ENCODE measurements around the gene STX12.
A peak's percentile ranks its signal among the peaks of the same experiment; 100 is the strongest.

Gene STX12

DNA sequence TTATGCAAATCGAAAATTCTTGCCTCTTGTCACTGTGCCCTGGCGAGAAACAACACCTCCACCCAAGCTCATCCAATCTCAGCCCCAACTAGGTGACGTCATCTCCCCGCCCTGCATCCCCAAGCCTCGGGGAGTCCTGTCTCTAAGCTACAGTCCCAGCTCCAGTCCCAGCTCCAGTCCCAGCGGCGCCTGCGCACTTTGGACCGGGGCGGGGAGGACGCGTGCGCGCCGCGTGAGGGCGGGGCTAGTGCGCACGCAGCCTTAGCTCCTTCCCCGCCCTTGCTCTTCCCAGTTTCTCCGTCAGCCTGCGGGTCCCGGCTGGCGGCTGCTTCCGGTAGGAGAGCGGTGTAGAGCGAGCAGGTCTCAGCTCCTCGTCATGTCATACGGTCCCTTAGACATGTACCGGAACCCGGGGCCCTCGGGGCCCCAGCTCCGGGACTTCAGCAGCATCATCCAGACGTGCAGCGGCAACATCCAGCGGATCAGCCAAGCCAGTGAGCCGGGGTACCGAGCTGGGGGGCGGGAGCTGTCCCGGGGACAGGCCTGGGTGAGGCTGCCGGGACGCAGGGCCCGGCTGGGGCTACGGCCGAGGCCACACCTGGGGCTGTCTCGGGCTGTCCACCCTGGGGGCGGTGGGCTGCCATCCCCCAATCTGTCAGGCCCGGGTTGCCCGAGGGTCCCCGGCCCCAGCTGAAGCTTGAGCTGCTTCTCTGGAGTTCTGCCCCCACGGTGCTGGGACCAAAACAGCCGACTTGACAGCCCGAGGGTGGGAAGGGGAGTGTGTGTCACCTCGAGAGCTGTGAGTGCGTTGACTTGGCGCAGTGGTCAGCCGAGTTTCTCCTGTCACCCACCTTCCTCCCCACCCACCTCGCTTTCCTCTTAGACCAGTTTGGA lies at the start of gene STX12:
Gene STX12, plus strand, starts transcription at position 288 of the 894 bp plus-strand sequence. Its CDS starts 89 bp downstream, at position 377.
- Histone ChIP-seq H3K9me3 (ENCODE audit: control insufficient read depth, insufficient read depth, low read depth, low read length) (no peaks in the 10 kb centered on the region), H3K27me3 (ENCODE audit: control insufficient read depth, insufficient read depth, low read length) (no peaks in the 10 kb centered on the region), H3K4me3 (ENCODE audit: low read depth, low read length) (peak within 1 kb of the TSS; percentile 89), H3K27ac (ENCODE audit: low read depth, low read length) (peak within 1 kb of the TSS; percentile 30; the same call in 1 of the 2 replicates), H3K9ac (ENCODE audit: low read length) (peak within 1 kb of the TSS; percentile 80), H3K36me3 (ENCODE audit: control insufficient read depth, insufficient read depth, low read length) (no peaks in the 10 kb centered on the region), H3K4me1 (ENCODE audit: control insufficient read depth, insufficient read depth, low read length) (peaks cover 6% of the 10 kb centered on the region)

DNA sequence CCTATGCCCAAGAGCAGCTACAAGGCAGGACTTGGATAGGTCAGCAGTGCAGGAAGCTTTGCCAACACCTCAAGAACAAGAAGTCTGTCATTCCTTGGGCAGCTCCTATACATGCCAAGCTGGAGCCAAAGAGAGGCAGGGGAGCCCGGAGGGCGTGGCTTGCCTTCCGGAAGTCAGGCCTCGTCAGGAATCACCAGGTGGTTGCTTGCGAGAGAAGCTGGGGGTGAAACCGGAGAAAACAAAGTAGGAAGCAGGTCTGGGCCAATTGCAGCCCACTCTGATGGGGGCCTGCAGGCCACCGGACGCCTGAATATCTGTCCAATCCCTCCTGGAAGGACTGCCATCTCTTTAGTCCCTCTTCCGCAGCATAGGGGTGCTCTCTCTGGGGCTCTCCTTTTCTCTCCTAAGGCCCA lies 48.1 kb upstream of the STX12 start:
- Histone ChIP-seq H3K4me3 (ENCODE audit: low read depth, low read length) (peak overlapping the region; percentile 31), H3K9me3 (ENCODE audit: control insufficient read depth, insufficient read depth, low read depth, low read length) (no peaks in the 10 kb centered on the region), H3K27ac (ENCODE audit: low read depth, low read length) (no peak overlapping the region; the same call in 1 of the 2 replicates), H3K9ac (ENCODE audit: low read length) (peak overlapping the region; percentile 30), H3K27me3 (ENCODE audit: control insufficient read depth, insufficient read depth, low read length) (no peaks in the 10 kb centered on the region), H3K36me3 (ENCODE audit: control insufficient read depth, insufficient read depth, low read length) (no peaks in the 10 kb centered on the region), H3K4me1 (ENCODE audit: control insufficient read depth, insufficient read depth, low read length) (peaks cover 3% of the 10 kb centered on the region; the same call in 1 of the 2 replicates)

DNA sequence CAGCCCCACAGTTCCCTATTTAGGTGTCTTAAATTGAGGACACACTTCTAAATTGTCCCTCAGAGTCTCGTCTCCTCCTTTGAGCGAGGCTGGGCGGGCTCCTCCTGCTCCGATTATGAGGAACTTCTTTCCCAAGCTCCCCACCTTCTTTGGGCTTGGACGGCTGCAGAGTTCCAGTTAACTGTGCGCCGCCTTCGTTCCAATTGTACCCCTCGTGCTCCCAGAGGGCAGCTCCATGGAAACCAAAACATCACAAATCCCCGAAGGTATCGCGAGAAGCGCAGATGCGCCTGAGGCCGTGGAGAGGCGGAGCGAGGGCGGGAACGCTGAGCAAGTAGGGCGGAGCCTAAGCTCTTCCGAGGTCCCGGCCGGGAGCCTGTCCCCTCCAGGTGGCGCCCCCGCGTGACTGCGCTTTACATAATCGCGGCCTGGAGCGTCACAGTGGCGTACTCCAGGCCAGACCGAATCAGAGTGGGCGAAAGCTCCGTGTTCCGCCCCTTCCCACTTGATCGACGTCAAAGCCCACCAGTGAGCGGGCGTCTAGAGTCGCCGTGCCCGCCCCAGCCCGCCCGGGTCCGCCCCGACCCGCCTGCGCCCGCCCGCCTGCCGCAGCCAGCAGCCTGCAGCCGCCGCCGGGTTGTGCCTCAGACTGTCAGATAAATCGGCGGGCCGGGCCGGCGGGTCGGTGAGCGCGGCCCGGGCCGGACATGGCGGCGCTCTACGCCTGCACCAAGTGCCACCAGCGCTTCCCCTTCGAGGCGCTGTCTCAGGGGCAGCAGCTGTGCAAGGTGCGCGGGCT lies 47.4 kb upstream of the STX12 start, which contains the start of gene FAM76A:
Gene FAM76A, plus strand, starts transcription at position 588 of the 799 bp plus-strand sequence. Its CDS starts 120 bp downstream, at position 708.
- Histone ChIP-seq H3K4me3 (ENCODE audit: low read depth, low read length) (peak within 1 kb of the TSS; percentile 79), H3K27me3 (ENCODE audit: control insufficient read depth, insufficient read depth, low read length) (no peaks in the 10 kb centered on the region), H3K9ac (ENCODE audit: low read length) (peak within 1 kb of the TSS; percentile 76), H3K4me1 (ENCODE audit: control insufficient read depth, insufficient read depth, low read length) (peaks cover 3% of the 10 kb centered on the region; the same call in 1 of the 2 replicates), H3K9me3 (ENCODE audit: control insufficient read depth, insufficient read depth, low read depth, low read length) (no peaks in the 10 kb centered on the region), H3K36me3 (ENCODE audit: control insufficient read depth, insufficient read depth, low read length) (no peaks in the 10 kb centered on the region), H3K27ac (ENCODE audit: low read depth, low read length) (peak within 1 kb of the TSS; percentile 44; the same call in 1 of the 2 replicates)

DNA sequence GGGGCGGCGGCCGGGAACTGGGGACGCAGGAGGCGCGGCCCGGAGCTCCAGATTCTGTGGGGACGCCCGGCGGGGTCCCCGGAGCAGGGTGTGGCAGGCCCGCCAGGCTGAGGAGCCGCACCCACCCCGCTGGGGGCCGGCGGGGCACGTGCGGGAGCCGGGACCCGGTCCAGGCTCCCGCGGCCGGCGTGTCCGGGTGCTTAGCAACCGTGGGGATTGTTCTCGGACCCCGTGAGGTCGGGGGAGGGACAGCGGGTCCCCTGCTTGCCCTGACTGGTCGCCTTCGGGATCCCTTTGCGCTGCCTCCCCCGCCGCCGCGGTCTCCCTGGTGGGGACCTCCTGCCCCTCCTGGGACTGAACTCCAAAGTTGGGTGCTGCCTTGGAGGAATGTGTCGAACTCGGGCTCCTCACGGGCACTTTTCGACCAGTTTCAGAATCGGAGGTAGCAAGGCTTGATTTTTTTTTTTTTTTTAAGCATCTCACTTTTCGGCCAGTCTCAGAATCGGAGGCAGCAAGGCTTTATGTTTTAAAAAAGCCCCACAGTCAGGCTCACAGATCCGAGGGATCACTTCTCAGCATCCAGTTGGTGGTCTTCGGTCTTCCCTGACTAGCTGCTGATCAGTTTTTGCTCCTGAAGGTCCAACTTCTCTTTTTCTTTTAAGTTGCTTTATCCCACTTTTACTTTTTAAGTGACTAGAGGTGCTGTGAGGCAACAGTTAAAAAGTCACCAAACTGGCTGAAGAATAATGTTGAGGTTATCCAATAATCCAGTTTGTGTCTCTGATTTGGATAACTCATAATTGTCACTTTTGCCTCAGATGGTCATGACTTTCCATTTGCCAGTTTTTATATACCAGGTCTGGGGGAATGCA lies 46.6 kb upstream of the STX12 start:
- Histone ChIP-seq H3K36me3 (ENCODE audit: control insufficient read depth, insufficient read depth, low read length) (no peaks in the 10 kb centered on the region), H3K27me3 (ENCODE audit: control insufficient read depth, insufficient read depth, low read length) (no peaks in the 10 kb centered on the region), H3K27ac (ENCODE audit: low read depth, low read length) (0 out of 2 replicates have a peak overlapping the region, but pooled peaks have one; percentile 44)

DNA sequence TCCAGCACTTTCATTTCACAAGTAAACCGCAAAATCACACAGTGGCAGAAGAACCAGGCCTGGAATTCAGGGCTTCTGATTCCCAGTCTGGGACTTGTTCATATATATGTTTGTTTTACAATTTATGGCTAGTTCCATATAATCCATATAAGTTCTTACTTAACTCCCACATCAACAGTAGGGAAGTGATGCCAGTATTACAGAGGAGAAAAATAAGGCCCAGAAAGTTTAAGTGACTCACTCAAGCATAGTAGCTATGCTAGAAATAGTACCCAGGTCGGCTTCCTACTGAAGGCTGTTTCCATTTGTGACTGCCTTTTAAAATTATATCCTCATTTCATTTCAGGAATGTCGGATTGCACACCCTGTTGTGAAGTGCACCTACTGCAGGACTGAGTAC lies 45.9 kb upstream of the STX12 start:
- H3K36me3 ChIP-seq (ENCODE audit: control insufficient read depth, insufficient read depth, low read length): no peaks in the 10 kb centered on the region
- no peak overlapping the region for H3K9ac ChIP-seq (ENCODE audit: low read length)
- H3K4me3 ChIP-seq (ENCODE audit: low read depth, low read length): peak overlapping the region; percentile 79; the same call in 1 of the 2 replicates
- H3K27me3 ChIP-seq (ENCODE audit: control insufficient read depth, insufficient read depth, low read length): no peaks in the 10 kb centered on the region
- H3K4me1 ChIP-seq (ENCODE audit: control insufficient read depth, insufficient read depth, low read length): peaks cover 3% of the 10 kb centered on the region; the same call in 1 of the 2 replicates
- H3K27ac ChIP-seq (ENCODE audit: low read depth, low read length): no peak overlapping the region
- H3K9me3 ChIP-seq (ENCODE audit: control insufficient read depth, insufficient read depth, low read depth, low read length): no peaks in the 10 kb centered on the region

More for the DNA sequence above, 46.6 kb upstream of the STX12 start:
- H3K9me3 ChIP-seq (ENCODE audit: control insufficient read depth, insufficient read depth, low read depth, low read length): no peaks in the 10 kb centered on the region
- peak overlapping the region; percentile 76 for H3K9ac ChIP-seq (ENCODE audit: low read length)
- peak overlapping the region; percentile 79 for H3K4me3 ChIP-seq (ENCODE audit: low read depth, low read length)
- peaks cover 3% of the 10 kb centered on the region; the same call in 1 of the 2 replicates for H3K4me1 ChIP-seq (ENCODE audit: control insufficient read depth, insufficient read depth, low read length)

DNA sequence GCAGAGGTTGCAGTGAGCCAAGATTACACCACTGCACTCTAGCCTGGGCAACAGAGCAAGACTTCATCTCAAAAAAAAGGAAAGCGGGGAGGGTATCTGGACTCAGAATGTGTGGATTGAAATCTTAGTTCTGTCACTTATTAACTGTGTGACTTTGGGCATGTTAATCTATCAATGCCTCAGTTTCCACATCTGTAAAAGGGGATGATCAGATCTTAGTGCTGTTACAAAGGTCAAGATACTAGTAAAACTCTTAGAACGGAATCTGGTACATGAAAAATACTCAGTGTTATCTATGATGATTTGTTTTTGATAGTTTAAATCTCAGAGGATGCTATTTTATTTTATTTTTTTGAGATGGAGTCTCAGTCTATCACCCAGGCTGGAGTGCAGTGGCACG lies 36.8 kb upstream of the STX12 start:
- Histone ChIP-seq H3K4me1 (ENCODE audit: control insufficient read depth, insufficient read depth, low read length) (no peaks in the 10 kb centered on the region), H3K27me3 (ENCODE audit: control insufficient read depth, insufficient read depth, low read length) (no peaks in the 10 kb centered on the region), H3K9ac (ENCODE audit: low read length) (no peak overlapping the region), H3K36me3 (ENCODE audit: control insufficient read depth, insufficient read depth, low read length) (peaks cover 40% of the 10 kb centered on the region), H3K9me3 (ENCODE audit: control insufficient read depth, insufficient read depth, low read depth, low read length) (no peaks in the 10 kb centered on the region), H3K4me3 (ENCODE audit: low read depth, low read length) (no peak overlapping the region), H3K27ac (ENCODE audit: low read depth, low read length) (no peak overlapping the region)

DNA sequence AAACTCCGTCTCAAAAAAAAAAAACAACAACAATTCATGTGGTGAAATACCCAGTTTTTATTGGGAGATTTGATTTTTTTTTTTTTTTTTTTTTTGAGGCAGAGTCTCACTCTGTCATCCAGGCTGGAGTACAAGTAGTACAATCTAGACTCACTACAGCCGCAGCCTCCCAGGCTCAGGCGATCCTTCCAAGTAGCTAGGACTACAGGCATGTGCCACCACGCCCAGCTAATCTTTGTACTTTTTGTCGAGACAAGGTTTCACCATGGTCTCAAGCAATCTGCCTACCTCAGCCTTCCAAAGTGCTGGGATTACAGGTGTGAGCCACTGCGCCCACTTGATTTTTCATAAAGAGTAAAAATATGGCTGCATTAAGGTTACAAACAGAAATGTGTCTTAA lies 31.9 kb upstream of the STX12 start:
- Histone ChIP-seq H3K4me1 (ENCODE audit: control insufficient read depth, insufficient read depth, low read length) (no peaks in the 10 kb centered on the region), H3K9ac (ENCODE audit: low read length) (no peak overlapping the region), H3K27ac (ENCODE audit: low read depth, low read length) (no peak overlapping the region), H3K36me3 (ENCODE audit: control insufficient read depth, insufficient read depth, low read length) (peaks cover 34% of the 10 kb centered on the region), H3K27me3 (ENCODE audit: control insufficient read depth, insufficient read depth, low read length) (no peaks in the 10 kb centered on the region), H3K9me3 (ENCODE audit: control insufficient read depth, insufficient read depth, low read depth, low read length) (no peaks in the 10 kb centered on the region), H3K4me3 (ENCODE audit: low read depth, low read length) (no peak overlapping the region)

DNA sequence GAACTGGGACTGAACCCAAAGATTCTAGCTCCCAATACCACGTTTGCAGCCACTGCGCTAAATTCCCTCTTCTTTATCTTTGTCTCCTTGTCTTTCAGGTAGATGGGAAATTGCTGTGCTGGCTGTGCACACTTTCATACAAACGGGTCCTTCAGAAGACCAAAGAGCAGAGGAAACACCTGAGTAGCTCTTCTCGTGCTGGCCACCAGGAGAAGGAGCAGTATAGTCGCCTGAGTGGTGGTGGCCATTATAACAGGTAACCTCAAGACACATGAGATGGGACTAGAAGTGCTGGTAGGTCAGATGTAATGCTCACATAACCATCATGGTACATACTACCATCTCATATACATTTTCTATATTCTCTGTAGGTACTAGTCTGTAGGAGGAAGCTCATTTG lies 28.5 kb upstream of the STX12 start:
- Histone ChIP-seq H3K27me3 (ENCODE audit: control insufficient read depth, insufficient read depth, low read length) (no peaks in the 10 kb centered on the region), H3K4me3 (ENCODE audit: low read depth, low read length) (no peak overlapping the region), H3K9me3 (ENCODE audit: control insufficient read depth, insufficient read depth, low read depth, low read length) (no peaks in the 10 kb centered on the region), H3K9ac (ENCODE audit: low read length) (no peak overlapping the region), H3K27ac (ENCODE audit: low read depth, low read length) (no peak overlapping the region), H3K36me3 (ENCODE audit: control insufficient read depth, insufficient read depth, low read length) (peaks cover 46% of the 10 kb centered on the region), H3K4me1 (ENCODE audit: control insufficient read depth, insufficient read depth, low read length) (no peaks in the 10 kb centered on the region)

DNA sequence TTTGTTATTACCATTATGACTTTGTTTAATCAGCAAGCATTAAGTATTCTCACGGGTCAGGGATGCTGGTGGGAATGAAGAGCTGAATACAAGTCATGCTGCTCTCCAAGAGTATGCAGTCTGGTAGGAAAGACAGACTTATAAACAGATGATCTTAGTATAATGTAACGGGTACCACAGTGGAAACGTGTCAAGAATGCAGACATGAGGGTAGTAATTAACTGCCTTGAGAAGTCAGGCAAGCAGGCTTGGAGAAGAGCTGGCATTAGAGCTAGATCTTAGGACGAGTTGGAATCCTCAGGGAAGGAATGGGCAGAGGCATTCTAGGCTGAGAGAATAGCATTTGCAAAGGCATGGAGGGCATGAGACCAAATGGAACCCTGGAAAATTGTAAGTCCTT lies 27.6 kb upstream of the STX12 start:
- H3K9me3 ChIP-seq (ENCODE audit: control insufficient read depth, insufficient read depth, low read depth, low read length): no peaks in the 10 kb centered on the region

DNA sequence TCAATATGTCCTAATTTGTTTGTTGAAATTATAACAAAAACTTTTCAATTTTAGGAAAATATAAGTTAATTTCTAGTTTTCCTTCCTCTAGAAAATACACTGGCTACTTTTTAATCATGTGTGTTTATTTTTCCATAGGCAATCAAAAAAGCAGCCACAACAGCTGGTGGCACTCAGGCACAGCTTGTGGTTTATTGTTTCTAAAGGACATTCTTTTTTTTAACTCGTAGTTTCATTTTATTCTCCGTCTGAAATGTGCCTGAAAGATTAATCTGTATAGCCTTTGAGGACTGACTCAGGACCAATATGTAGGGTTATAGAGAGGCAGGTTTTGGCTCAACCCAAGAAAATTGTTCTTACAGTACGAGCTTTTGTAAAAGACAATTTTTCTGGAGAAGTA lies 20.7 kb upstream of the STX12 start:
- Histone ChIP-seq H3K9ac (ENCODE audit: low read length) (no peak overlapping the region), H3K4me1 (ENCODE audit: control insufficient read depth, insufficient read depth, low read length) (no peaks in the 10 kb centered on the region), H3K4me3 (ENCODE audit: low read depth, low read length) (no peak overlapping the region), H3K9me3 (ENCODE audit: control insufficient read depth, insufficient read depth, low read depth, low read length) (no peaks in the 10 kb centered on the region), H3K27ac (ENCODE audit: low read depth, low read length) (no peak overlapping the region), H3K36me3 (ENCODE audit: control insufficient read depth, insufficient read depth, low read length) (peaks cover 46% of the 10 kb centered on the region), H3K27me3 (ENCODE audit: control insufficient read depth, insufficient read depth, low read length) (no peaks in the 10 kb centered on the region)

More for the DNA sequence above, 27.6 kb upstream of the STX12 start:
- Histone ChIP-seq H3K4me1 (ENCODE audit: control insufficient read depth, insufficient read depth, low read length) (no peaks in the 10 kb centered on the region), H3K4me3 (ENCODE audit: low read depth, low read length) (no peak overlapping the region), H3K9ac (ENCODE audit: low read length) (no peak overlapping the region), H3K27me3 (ENCODE audit: control insufficient read depth, insufficient read depth, low read length) (no peaks in the 10 kb centered on the region), H3K36me3 (ENCODE audit: control insufficient read depth, insufficient read depth, low read length) (peaks cover 47% of the 10 kb centered on the region), H3K27ac (ENCODE audit: low read depth, low read length) (no peak overlapping the region)
